Kidney (tissue), 22 donors: ENCODE data around the gene EMP3. TPM values are rescaled to one million over a fixed set of nuclear protein-coding genes. Genes with fewer than 3 reads are reported as not detected.

ENCODE experiments used
- DNase-seq, 5 donors: peaks; one replicate each; pipeline ENCODE4 v3.0.0-alpha.2; 2013 to 2020
- FAIRE-seq: peaks from 2 replicates; lab custom pipeline; 2012; peaks lifted over from hg19 to GRCh38; lab: Jason Lieb, UNC
- H3K27ac ChIP-seq, 2 donors: one replicate each; pipeline ENCODE4 v1.7.0; 2013; ENCODE audit warnings: low read depth in 2 of 2, low read length in 2 of 2, inconsistent platforms in 1 of 2
- H3K27me3 ChIP-seq: one replicate; pipeline ENCODE4 v1.7.1; 2013; ENCODE audit warnings: low read length, inconsistent platforms; ENCODE audit not compliant: control insufficient read depth, insufficient read depth
- H3K36me3 ChIP-seq, 3 donors: one replicate each; pipeline versions ENCODE4 v1.7.0 to v1.7.1; 2013; ENCODE audit warnings: low read length in 3 of 3, control low read depth in 1 of 3, inconsistent platforms in 1 of 3; ENCODE audit not compliant: insufficient read depth in 3 of 3, control insufficient read depth in 2 of 3
- H3K4me1 ChIP-seq, 3 donors: one replicate each; pipeline versions ENCODE4 v1.7.0 to v1.7.1; 2013; ENCODE audit warnings: low read length in 3 of 3, inconsistent platforms in 1 of 3, low read depth in 1 of 3; ENCODE audit not compliant: control insufficient read depth in 2 of 3, insufficient read depth in 2 of 3
- H3K4me3 ChIP-seq, 3 donors: one replicate each; pipeline versions ENCODE4 v1.7.0 to v1.8.1; 2013; ENCODE audit warnings: low read length in 3 of 3, control low read depth in 1 of 3, inconsistent platforms in 1 of 3
- H3K9ac ChIP-seq, 3 donors: one replicate each; pipeline versions ENCODE4 v1.7.0 to v1.7.1; 2013; ENCODE audit warnings: low read length in 3 of 3, control low read depth in 1 of 3, inconsistent platforms in 1 of 3
- H3K9me3 ChIP-seq, 3 donors: one replicate each; pipeline versions ENCODE4 v1.7.0 to v1.7.1; 2013; ENCODE audit warnings: low read length in 3 of 3, control low read depth in 1 of 3, inconsistent platforms in 1 of 3; ENCODE audit not compliant: control insufficient read depth in 2 of 3, insufficient read depth in 1 of 3
- intact Hi-C: fragments of 100-400 bp; cut with DNase I; formaldehyde crosslinking; loops from one replicate; pipeline ENCODE4 v1.11.1; 2022
- long read RNA-seq, 10 donors: library from polyadenylated mRNA in 1 of 10; unstranded in 1 of 10; transcript quantifications; one replicate each; pipeline ENCODE4 v2.0.0 and lab custom pipeline, GENCODE V29; 2021 to 2026
- polyA plus RNA-seq: library from polyadenylated mRNA; stranded (reverse); fragments of 350-450 nt; fragmentation: Illumina TruSeq; extraction: RNeasy Lipid Tissue Mini Kit (QIAGEN cat#74804); gene quantifications from one replicate; pipeline ENCODE4 v1.2.3, GENCODE V29; 2014; ENCODE audit warnings: low read depth, low replicate concordance; ENCODE audit not compliant: insufficient read depth
- total RNA-seq: library from RNA; stranded (reverse); fragmentation: NEBNext Ultra II Directional; extraction: Animal tissue kit (Norgen Biotek cat#: 25700); gene quantifications from one replicate; pipeline ENCODE4 v1.2.1, GENCODE V29; 2021
- TF ChIP-seq, protein P1 (sequence below): IDR thresholded peaks from 3 replicates; pipeline ENCODE4 v1.5.1; 2012; ENCODE audit warnings: mild to moderate bottlenecking, moderate library complexity, borderline replicate concordance; ENCODE audit not compliant: insufficient read depth; ENCODE audit errors: extremely low read depth
- donor health status: control.
- donor health status: control.
- donor health status: control.
- donor health status: control.
- donor health status: control.
- donor health status: DM: yes; HTN: yes; CAD: no.
- donor health status: Normal renal cell carcinoma (clear cell type).

EMP3 gene, protein sequence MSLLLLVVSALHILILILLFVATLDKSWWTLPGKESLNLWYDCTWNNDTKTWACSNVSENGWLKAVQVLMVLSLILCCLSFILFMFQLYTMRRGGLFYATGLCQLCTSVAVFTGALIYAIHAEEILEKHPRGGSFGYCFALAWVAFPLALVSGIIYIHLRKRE
- 78.6 TPM for total RNA-seq
- 75.9 TPM for polyA plus RNA-seq
- long read RNA-seq, donor 1, transcript EMP3-201 (5 exons, 876 nt) = major isoform, 23 of 35 reads
- long read RNA-seq, donor 1, partial matches to known transcripts = 8 of 35 reads
- long read RNA-seq, donor 1, other reads (novel, unspliced or antisense) = 0 of 35 reads
- long read RNA-seq, donor 2, transcript EMP3-201 (5 exons, 876 nt) = major isoform, 28 of 30 reads
- long read RNA-seq, donor 2, partial matches to known transcripts = 0 of 30 reads
- long read RNA-seq, donor 2, other reads (novel, unspliced or antisense) = 0 of 30 reads
- long read RNA-seq, donor 3, transcript EMP3-201 (5 exons, 876 nt) = major isoform, 21 of 29 reads
- long read RNA-seq, donor 3, partial matches to known transcripts = 6 of 29 reads
- long read RNA-seq, donor 3, other reads (novel, unspliced or antisense) = 0 of 29 reads
- long read RNA-seq, donor 4, transcript EMP3-201 (5 exons, 876 nt) = major isoform, 20 of 21 reads
- long read RNA-seq, donor 4, partial matches to known transcripts = 0 of 21 reads
- long read RNA-seq, donor 4, other reads (novel, unspliced or antisense) = 0 of 21 reads
- long read RNA-seq, donor 5, partial matches to known transcripts = 0 of 4 reads
- long read RNA-seq, donor 5, other reads (novel, unspliced or antisense) = 0 of 4 reads
- long read RNA-seq, donor 6, transcript EMP3-201 (5 exons, 876 nt) = major isoform, 59 of 105 reads
- long read RNA-seq, donor 6, partial matches to known transcripts = 40 of 105 reads
- long read RNA-seq, donor 6, other reads (novel, unspliced or antisense) = 0 of 105 reads
- long read RNA-seq, donor 7, transcript EMP3-201 (5 exons, 876 nt) = major isoform, 51 of 56 reads
- long read RNA-seq, donor 7, partial matches to known transcripts = 0 of 56 reads
- long read RNA-seq, donor 7, other reads (novel, unspliced or antisense) = 2 of 56 reads
- long read RNA-seq, donor 8, transcript EMP3-201 (5 exons, 876 nt) = major isoform, 28 of 43 reads
- long read RNA-seq, donor 8, partial matches to known transcripts = 10 of 43 reads
- long read RNA-seq, donor 8, other reads (novel, unspliced or antisense) = 0 of 43 reads
- long read RNA-seq, donor 9, transcript EMP3-201 (5 exons, 876 nt) = major isoform, 23 of 24 reads
- long read RNA-seq, donor 9, partial matches to known transcripts = 0 of 24 reads
- long read RNA-seq, donor 9, other reads (novel, unspliced or antisense) = 0 of 24 reads
- long read RNA-seq, donor 10, transcript EMP3-201 (5 exons, 876 nt) = major isoform, 20 of 23 reads
- long read RNA-seq, donor 10, partial matches to known transcripts = 0 of 23 reads
- long read RNA-seq, donor 10, other reads (novel, unspliced or antisense) = 0 of 23 reads

DNA sequence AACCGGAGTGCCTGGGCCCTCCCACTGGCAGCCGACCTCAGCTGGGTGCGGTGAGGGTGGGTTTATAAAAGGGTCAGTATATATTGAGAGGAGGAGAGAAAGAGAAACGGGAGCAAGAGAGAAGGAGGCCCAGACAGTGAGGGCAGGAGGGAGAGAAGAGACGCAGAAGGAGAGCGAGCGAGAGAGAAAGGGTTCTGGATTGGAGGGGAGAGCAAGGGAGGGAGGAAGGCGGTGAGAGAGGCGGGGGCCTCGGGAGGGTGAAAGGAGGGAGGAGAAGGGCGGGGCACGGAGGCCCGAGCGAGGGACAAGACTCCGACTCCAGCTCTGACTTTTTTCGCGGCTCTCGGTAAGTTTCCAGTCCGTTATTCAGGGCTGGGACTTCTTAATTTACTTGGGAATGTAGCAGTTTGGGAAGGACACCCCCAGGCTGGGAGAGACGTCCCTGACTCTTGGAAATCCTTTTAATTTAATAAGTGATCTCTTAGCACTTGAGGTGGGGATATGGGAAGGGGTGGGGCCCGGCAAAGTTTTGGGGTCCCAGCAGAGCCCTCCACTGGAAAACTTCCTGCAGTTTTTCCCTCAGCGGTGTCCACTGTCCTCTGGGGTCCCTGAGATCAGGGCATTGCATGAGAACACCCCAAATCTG lies at the start of gene EMP3:
TSS of gene EMP3 (plus strand) at position 288 of the 646 bp plus-strand sequence. CDS start 1,293 bp downstream, outside the sequence.
- no peaks in the 10 kb centered on the region for H3K27me3 ChIP-seq
- H3K36me3 ChIP-seq = no peaks in the 10 kb centered on the region
- H3K4me1 ChIP-seq = peaks cover 0 to 20% (median 9%) of the 10 kb centered on the region in 3 donors
- intact Hi-C loops = no loop called here
- peak; percentile 85 to 95 (median 88) for DNase-seq
- H3K4me3 ChIP-seq = peak within 1 kb of the TSS; percentile 64 to 69 (median 64)
- peak within 1 kb of the TSS; percentile 44 to 75 (median 55) for H3K9ac ChIP-seq
- peak within 1 kb of the TSS; percentile 75 to 82 for H3K27ac ChIP-seq
- TF ChIP-seq, protein P1, sequence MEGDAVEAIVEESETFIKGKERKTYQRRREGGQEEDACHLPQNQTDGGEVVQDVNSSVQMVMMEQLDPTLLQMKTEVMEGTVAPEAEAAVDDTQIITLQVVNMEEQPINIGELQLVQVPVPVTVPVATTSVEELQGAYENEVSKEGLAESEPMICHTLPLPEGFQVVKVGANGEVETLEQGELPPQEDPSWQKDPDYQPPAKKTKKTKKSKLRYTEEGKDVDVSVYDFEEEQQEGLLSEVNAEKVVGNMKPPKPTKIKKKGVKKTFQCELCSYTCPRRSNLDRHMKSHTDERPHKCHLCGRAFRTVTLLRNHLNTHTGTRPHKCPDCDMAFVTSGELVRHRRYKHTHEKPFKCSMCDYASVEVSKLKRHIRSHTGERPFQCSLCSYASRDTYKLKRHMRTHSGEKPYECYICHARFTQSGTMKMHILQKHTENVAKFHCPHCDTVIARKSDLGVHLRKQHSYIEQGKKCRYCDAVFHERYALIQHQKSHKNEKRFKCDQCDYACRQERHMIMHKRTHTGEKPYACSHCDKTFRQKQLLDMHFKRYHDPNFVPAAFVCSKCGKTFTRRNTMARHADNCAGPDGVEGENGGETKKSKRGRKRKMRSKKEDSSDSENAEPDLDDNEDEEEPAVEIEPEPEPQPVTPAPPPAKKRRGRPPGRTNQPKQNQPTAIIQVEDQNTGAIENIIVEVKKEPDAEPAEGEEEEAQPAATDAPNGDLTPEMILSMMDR = no peak
- no peak for FAIRE-seq
- H3K9me3 ChIP-seq = no peaks in the 10 kb centered on the region

DNA sequence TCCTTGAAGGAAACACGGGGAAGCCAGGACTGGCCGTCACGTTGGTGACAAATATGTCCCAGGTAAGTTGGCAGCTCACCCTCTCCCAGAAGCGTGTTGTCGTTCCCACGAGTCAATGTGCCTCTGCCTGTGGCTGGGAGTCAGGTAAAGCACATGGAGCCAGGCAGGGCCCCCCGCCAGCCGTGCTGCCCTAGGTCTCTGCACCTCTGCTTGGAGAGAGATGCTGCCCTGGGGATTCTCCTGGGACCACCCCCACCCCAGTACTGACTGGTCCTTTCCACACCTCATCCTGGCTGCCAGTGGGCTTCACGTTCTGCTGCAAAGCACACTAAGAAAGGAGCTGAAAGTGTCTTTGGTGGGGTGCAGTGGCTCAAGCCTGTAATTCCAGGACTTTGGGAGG lies 45.6 kb upstream of the EMP3 start:
- DNase-seq = no peak
- no peak for FAIRE-seq
- H3K9ac ChIP-seq = no peak overlapping the region
- intact Hi-C loops = no loop called here
- no peak overlapping the region for H3K4me3 ChIP-seq
- TF ChIP-seq, protein P1 = no peak
- no peaks in the 10 kb centered on the region for H3K4me1 ChIP-seq
- no peak overlapping the region for H3K27ac ChIP-seq
- H3K36me3 ChIP-seq = peaks cover 0 to 6% (median 0%) of the 10 kb centered on the region in 3 donors
- no peaks in the 10 kb centered on the region for H3K27me3 ChIP-seq
- peaks cover 0 to 4% (median 3%) of the 10 kb centered on the region in 3 donors for H3K9me3 ChIP-seq

DNA sequence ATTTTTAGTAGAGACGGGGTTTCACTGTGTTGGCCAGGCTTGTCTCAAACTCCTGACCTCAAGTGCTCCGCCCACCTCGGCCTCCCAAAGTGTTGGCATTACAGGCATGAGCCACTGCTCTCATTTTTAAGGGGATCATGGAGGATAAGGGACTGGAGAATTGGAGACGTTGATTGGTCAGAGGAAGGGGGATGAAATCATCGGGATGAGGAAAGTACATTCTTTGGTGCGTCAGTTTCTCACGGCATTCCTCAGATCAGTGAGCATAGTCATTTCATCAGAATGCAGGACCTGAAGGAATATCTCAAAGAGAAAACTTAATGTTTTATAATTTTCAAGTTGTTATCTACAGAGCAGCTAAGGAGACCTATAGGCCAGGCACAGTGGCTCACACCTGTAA lies 41.4 kb upstream of the EMP3 start:
- Histone ChIP-seq H3K27ac (no peak overlapping the region), H3K9ac (no peak overlapping the region), H3K4me1 (no peaks in the 10 kb centered on the region), H3K4me3 (no peak overlapping the region), H3K36me3 (peaks cover 0 to 6% (median 0%) of the 10 kb centered on the region in 3 donors), H3K9me3 (peaks cover 0 to 6% (median 5%) of the 10 kb centered on the region in 3 donors), H3K27me3 (no peaks in the 10 kb centered on the region)
- intact Hi-C loops = no loop called here
- DNase-seq (no peak), FAIRE-seq (no peak)
- TF ChIP-seq, protein P1 = no peak
